Smooth muscle cell (in vitro differentiated cells): Measurements from ENCODE around the gene CARD11. TPM values are rescaled to one million over a fixed set of nuclear protein-coding genes. Genes with fewer than 3 reads are reported as not detected.

Source experiments
- DNase-seq: peaks from one replicate; lab custom pipeline; 2025; ENCODE audit not compliant: unreplicated experiment; lab: John Stamatoyannopoulos, UW
- H2AFZ ChIP-seq: fragments of 200-600 bp; sonication (generic); 2 replicates; pipeline ENCODE4 v1.6.0; 2016; ENCODE audit warnings: antibody characterized with exemption, low read depth, mild to moderate bottlenecking
- H3F3A ChIP-seq: fragments of 200-600 bp; sonication (generic); 2 replicates; pipeline ENCODE4 v1.6.0; 2017; ENCODE audit warnings: antibody characterized with exemption, low read depth
- H3K27ac ChIP-seq: fragments of 200-600 bp; sonication (generic); 2 replicates; pipeline ENCODE4 v1.5.1; 2016; ENCODE audit warnings: low read depth, mild to moderate bottlenecking
- H3K27me3 ChIP-seq: fragments of 200-600 bp; sonication (generic); 2 replicates; pipeline ENCODE4 v1.6.1; 2016; ENCODE audit warnings: low read depth, mild to moderate bottlenecking
- H3K36me3 ChIP-seq: fragments of 200-600 bp; sonication (generic); 2 replicates; pipeline ENCODE4 v1.5.1; 2016; ENCODE audit warnings: low read depth
- H3K4me1 ChIP-seq: fragments of 200-600 bp; sonication (generic); 2 replicates; pipeline ENCODE4 v1.5.1; 2016; ENCODE audit warnings: low read depth
- H3K4me2 ChIP-seq: fragments of 200-600 bp; sonication (generic); 2 replicates; pipeline ENCODE4 v1.6.0; 2016; ENCODE audit warnings: mild to moderate bottlenecking
- H3K4me3 ChIP-seq: fragments of 200-600 bp; sonication (generic); 2 replicates; pipeline ENCODE4 v1.5.1; 2016; ENCODE audit warnings: mild to moderate bottlenecking
- H3K79me2 ChIP-seq: fragments of 200-600 bp; sonication (generic); 2 replicates; pipeline ENCODE4 v1.6.0; 2016; ENCODE audit warnings: low read depth, mild to moderate bottlenecking
- H3K9ac ChIP-seq: fragments of 200-600 bp; sonication (generic); 2 replicates; pipeline ENCODE4 v1.6.0; 2016; ENCODE audit warnings: low read depth
- H3K9me3 ChIP-seq: fragments of 200-600 bp; sonication (generic); replicated peaks from 2 replicates; pipeline ENCODE4 v1.5.1; 2016; ENCODE audit warnings: low read depth
- H4K20me1 ChIP-seq: fragments of 200-600 bp; sonication (generic); 2 replicates; pipeline ENCODE4 v1.6.0; 2016; ENCODE audit warnings: low read depth
- WGBS: methylation state at CpG from one replicate; pipeline ENCODE4 v1.1.7; 2016; ENCODE audit warnings: low lambda C conversion rate; 5-methylcytosine and 5-hydroxymethylcytosine counted together
- polyA plus RNA-seq: library from polyadenylated mRNA; unstranded; fragments of >200 nt; fragmentation: Nextera tagmentation; extraction: Ambion mirVana; gene quantifications from 2 replicates; pipeline ENCODE4 v1.2.1, GENCODE V29; 2016
- total RNA-seq: library from RNA; depleted of rRNA; stranded (reverse); fragments of >200 nt; gene quantifications from 2 replicates; pipeline ENCODE4 v1.2.3, GENCODE V29; 2014
- TF ChIP-seq, protein P1 (sequence below): fragments of 200-600 bp; sonication (generic); IDR thresholded peaks from 2 replicates; pipeline ENCODE4 v1.5.1; 2017; ENCODE audit warnings: borderline replicate concordance, mild to moderate bottlenecking, antibody characterized with exemption; ENCODE audit not compliant: insufficient read depth, poor library complexity, severe bottlenecking

CARD11 gene
- total and polyA plus RNA-seq, 2 experiments from 2014 or later: 1.3 to 2.4 TPM

DNA sequence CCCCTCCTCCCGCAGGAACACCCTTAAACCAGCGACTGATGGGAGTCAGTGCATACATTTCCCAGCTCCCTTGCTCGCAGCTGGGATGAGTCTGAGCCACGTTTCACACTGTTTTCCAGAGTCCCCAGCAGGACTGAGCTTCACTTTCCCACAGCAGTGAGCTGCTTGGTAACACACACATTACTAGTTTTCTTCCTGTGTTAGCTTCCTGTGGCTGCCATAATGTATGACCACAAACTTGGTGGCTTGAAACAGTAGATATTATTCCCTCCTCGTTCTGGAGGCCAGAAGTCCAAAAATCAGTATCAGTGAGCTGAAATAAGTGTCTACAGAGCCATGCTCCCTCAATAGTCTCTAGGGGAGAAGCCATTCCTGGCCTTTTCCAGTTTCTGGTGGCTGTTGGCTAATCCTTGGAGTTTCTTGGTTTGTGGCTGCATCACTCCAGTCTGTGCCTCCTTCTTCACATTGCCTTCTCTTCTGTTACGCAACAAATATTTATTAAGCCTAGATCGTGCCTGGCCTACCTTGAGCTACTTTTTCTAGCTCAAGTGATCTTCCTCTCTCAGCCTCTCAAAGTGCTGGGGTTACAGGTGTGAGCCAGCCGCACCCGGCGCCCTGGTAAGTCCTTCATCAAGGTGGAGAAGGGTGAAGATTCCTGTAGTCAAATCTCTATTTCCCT, 26.2 kb upstream of the CARD11 start:
- 82% methylated on average over 10 of the region's 10 CpGs for WGBS
- TF ChIP-seq, protein P1, sequence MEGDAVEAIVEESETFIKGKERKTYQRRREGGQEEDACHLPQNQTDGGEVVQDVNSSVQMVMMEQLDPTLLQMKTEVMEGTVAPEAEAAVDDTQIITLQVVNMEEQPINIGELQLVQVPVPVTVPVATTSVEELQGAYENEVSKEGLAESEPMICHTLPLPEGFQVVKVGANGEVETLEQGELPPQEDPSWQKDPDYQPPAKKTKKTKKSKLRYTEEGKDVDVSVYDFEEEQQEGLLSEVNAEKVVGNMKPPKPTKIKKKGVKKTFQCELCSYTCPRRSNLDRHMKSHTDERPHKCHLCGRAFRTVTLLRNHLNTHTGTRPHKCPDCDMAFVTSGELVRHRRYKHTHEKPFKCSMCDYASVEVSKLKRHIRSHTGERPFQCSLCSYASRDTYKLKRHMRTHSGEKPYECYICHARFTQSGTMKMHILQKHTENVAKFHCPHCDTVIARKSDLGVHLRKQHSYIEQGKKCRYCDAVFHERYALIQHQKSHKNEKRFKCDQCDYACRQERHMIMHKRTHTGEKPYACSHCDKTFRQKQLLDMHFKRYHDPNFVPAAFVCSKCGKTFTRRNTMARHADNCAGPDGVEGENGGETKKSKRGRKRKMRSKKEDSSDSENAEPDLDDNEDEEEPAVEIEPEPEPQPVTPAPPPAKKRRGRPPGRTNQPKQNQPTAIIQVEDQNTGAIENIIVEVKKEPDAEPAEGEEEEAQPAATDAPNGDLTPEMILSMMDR: no peak

DNA sequence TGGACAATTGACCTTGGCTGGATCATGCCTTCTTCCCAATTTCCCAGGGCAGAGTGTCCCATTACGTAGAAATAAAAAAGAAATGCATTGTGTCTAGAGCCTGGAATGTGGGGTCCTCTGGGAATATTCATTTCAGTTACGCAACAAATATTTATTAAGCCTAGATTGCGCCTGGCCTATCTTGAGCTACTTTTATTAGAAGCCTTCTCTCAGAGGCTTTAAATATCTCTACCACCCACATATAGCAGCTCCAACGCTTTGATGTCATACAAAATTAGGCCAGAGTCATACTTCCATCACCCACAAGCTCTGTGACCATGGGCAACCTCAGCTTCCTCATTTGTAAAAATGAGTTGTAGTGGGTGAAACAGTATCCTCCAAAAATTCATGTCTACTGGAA, 24.9 kb upstream of the CARD11 start:
- Histone ChIP-seq H2AFZ (no peak overlapping the region), H3F3A (no peaks in the 10 kb centered on the region), H3K27ac (peak overlapping the region; percentile 16), H3K4me3 (no peak overlapping the region), H3K4me1 (no peaks in the 10 kb centered on the region), H3K36me3 (no peaks in the 10 kb centered on the region), H3K9me3 (no peaks in the 10 kb centered on the region), H3K4me2 (peak overlapping the region; percentile 5), H4K20me1 (no peaks in the 10 kb centered on the region), H3K9ac (no peak overlapping the region), H3K27me3 (no peaks in the 10 kb centered on the region), H3K79me2 (no peaks in the 10 kb centered on the region)
- DNase-seq: no peak
- TF ChIP-seq, protein P1: no peak
- 35% methylated on average over 4 of the region's 4 CpGs for WGBS

More for the DNA sequence above, 26.2 kb upstream of the CARD11 start:
- Histone ChIP-seq H3K9me3 (no peaks in the 10 kb centered on the region), H3K27me3 (no peaks in the 10 kb centered on the region), H3K4me2 (no peak overlapping the region), H3K27ac (no peak overlapping the region), H4K20me1 (no peaks in the 10 kb centered on the region), H3K36me3 (no peaks in the 10 kb centered on the region), H3F3A (no peaks in the 10 kb centered on the region), H3K4me3 (no peak overlapping the region), H2AFZ (no peak overlapping the region), H3K9ac (no peak overlapping the region), H3K79me2 (no peaks in the 10 kb centered on the region), H3K4me1 (no peaks in the 10 kb centered on the region)
- no peak for DNase-seq

DNA sequence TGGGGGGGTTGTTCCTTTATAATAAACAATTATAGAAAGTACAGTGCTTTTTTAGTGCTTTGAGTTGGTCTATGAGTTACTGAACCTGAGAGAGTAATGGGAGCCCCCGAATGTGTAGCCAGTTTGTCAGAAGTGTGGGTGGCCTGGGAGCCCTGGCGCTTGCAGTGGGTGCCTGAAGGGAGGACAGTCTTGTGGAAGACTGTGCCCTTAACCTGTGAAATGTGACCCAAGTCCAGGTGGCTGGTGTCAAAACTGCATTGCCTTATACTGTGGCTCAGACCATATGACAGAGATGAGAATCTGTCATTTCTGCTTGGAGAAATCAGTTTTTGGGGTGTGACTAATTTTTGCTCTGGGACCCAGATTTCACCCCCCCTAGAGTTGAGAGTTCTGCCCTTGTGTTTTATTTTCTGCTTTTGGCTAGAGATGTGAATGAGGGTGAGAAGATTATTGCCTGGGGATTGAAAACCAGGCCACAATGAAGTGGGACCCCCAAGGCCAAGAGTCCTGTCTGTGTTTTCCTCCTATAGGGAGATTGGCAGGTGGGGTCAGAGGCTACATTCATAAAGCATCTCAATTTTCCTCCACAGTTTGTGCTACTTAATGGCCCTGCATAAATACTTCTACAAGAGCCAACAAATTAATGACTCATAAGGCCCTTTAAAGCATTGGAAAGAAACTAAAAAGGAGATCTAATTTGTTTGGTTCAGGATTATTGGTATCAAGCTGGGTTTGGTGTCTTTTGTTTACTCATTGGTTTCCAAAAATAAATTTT, 24.1 kb upstream of the CARD11 start:
- H3K4me1 ChIP-seq: no peaks in the 10 kb centered on the region
- WGBS: 93% methylated on average over 2 of the region's 2 CpGs
- peak overlapping the region; percentile 16 for H3K27ac ChIP-seq
- H3F3A ChIP-seq: no peaks in the 10 kb centered on the region
- H2AFZ ChIP-seq: no peak overlapping the region
- no peak for DNase-seq
- H3K4me2 ChIP-seq: no peak overlapping the region
- no peaks in the 10 kb centered on the region for H3K9me3 ChIP-seq
- no peaks in the 10 kb centered on the region for H3K79me2 ChIP-seq
- H3K4me3 ChIP-seq: no peak overlapping the region
- no peaks in the 10 kb centered on the region for H3K36me3 ChIP-seq
- no peaks in the 10 kb centered on the region for H3K27me3 ChIP-seq
- TF ChIP-seq, protein P1: no peak
- H4K20me1 ChIP-seq: no peaks in the 10 kb centered on the region
- no peak overlapping the region for H3K9ac ChIP-seq

DNA sequence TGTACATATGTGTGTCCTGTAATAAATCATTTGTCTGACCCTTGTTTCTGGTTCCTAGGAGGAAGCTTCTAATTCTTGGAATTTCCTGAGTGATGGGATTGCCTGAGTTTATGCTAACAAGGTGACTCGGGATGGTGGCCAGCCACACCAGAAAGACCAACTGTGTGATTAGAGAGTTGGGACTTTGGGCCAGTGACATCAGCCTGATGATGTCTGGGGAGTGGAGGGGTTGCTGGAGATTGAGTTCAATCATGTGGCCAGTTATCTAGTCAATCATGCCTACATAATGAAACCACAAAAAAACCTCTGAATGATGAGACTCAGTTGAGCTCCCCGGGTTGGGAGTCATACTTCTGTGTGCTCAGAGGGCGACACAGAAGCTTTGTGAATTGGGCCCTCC, 23.5 kb upstream of the CARD11 start:
- Histone ChIP-seq H3K9me3 (no peaks in the 10 kb centered on the region), H3K79me2 (no peaks in the 10 kb centered on the region), H3K9ac (no peak overlapping the region), H4K20me1 (no peaks in the 10 kb centered on the region), H3K4me3 (no peak overlapping the region), H3K27me3 (no peaks in the 10 kb centered on the region), H2AFZ (no peak overlapping the region), H3F3A (no peaks in the 10 kb centered on the region), H3K27ac (no peak overlapping the region), H3K36me3 (no peaks in the 10 kb centered on the region), H3K4me1 (no peaks in the 10 kb centered on the region), H3K4me2 (no peak overlapping the region)
- TF ChIP-seq, protein P1: no peak
- no peak for DNase-seq
- WGBS: 74% methylated on average over 3 of the region's 3 CpGs
